HG03175 (cell line): ENCODE measurements around the gene G3BP2.
"Not testable (repeated sequence)": the region's sequence is repeated elsewhere in the genome, so short reads cannot be mapped to it uniquely, and the experiment has no call there.

Source experiments
- ATAC-seq: cut with Tn5 transposase; IDR thresholded peaks from one replicate; pipeline ENCODE4 v1.9.1; 2021; ENCODE audit warnings: mild to moderate bottlenecking, moderate library complexity; ENCODE audit not compliant: unreplicated experiment

G3BP2 gene

GRCh38 chr4:75673027-75673958, at the start of gene G3BP2:
Gene G3BP2 (minus strand): TSS chr4:75673411. CDS start chr4:75662025, 11,386 bp downstream.
- ATAC-seq, result peak; percentile 96

DNA sequence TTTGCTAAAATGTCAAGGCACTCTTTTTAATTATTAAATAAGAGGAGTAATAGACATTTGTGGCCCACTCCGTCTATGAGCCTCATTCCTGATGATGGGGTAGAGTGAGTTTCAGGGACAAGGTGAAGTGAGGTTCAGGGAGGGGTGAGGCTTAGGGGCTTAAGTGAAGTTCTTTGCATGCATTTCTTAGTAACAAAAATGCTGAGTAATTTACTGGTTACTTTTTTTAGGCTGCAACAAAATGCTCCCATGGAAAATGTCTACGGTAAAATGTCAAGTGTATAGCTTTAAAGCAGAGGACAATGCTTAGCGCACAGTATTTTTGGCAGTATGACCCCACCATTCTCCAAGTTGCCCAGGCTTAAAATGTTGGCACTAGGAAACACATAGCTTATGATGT, 49.2 kb upstream of the G3BP2 start:
- ATAC-seq, result no peak

DNA sequence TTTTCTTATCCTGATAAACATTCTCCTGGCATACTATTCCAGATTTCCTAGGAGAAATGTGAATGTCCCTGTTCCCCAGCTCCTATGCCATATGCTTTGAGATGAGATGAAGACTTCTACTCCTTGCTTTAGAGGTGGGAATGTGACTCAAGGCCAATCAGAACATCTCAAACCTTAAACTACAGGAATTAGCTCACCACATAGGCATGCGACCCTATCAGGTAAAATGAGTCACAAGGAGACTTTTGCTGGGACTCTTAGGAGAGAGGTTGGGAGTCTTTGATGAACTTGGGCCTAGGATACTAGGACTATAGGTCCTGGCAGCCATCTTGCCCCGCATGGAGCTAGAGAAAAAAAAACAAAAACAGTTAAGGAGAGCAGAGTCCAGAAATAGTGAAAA, 45.3 kb upstream of the G3BP2 start:
- no peak for ATAC-seq

- no peak for ATAC-seq
These were observed 44.2 kb upstream of the G3BP2 start for GRCh38 chr4:75717408-75717807.

DNA sequence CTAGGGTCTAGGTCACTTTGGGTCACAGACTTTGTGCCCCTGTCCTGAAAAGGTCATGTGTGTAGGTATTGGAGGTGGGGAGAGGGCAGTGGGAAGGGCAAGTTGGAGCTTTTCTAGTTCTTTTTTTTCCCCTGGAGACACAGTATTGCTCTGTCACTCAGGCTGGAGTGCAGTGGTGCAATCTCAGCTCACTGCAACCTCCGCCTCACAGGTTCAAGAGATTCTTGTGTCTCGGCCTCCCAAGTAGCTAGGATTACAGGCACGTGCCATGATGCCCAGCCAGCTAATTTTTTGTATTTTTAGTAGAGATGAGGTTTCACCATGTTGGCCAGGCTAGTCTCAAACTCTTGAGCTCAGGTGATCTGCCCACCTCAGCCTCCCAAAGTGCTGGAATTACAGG, 42.8 kb upstream of the G3BP2 start:
- ATAC-seq, result not testable (repeated sequence)

DNA sequence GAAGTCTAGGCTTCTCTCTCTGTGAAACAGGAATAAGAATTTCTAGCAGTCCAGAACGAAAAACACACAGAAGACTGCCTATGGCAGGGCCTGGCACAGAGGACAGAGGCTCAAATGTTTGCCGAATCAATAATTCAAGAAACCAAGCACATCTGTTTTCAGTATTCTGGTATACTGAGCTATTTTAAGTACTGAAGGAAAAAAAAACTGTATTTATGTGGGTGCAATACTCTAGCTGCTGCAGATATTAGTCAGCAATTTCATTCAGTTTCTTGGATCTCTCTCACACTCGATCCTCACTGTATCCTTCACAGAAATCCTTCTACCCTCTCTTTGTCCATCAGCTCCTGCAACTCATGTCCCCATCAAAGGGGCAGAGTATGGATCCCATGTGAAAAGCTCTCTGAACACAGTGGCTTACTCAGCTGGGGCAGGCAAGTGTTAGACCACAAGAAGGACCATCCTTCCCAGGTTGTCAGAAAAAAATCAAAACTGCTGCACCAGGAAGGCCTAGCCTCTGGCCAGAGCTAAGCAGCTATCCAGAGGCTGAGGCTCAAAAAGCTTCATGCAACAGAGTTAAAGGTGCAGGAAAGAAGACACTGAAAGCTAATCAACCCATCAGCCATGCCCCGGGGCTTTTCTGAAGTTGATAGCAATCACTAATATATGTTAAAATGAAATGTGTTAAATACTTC, 42.0 kb upstream of the G3BP2 start:
- no peak for ATAC-seq

GRCh38 chr4:75714704-75715103, 41.5 kb upstream of the G3BP2 start:
- no peak for ATAC-seq

- no peak for ATAC-seq
These were observed 40.8 kb upstream of the G3BP2 start for GRCh38 chr4:75714011-75714410.

DNA sequence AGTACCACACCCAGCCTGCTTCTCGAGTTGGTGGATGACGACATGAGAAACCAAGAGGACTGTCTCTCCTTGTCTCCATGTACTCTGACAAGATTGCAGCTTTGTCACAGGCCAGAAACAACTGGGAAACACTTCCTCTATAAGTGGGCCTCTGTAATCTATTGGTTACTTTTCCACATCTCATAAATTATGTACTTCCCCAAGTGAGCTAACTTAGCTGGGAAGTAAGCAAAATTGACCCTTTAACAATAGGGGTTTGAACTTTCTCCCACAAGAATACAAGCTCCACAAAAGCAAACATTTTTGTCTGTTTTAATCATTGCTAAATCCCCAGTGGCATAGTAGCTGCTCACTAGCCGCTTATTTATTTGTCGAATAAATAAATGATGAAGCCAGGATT, 37.0 kb upstream of the G3BP2 start:
- no peak for ATAC-seq

DNA sequence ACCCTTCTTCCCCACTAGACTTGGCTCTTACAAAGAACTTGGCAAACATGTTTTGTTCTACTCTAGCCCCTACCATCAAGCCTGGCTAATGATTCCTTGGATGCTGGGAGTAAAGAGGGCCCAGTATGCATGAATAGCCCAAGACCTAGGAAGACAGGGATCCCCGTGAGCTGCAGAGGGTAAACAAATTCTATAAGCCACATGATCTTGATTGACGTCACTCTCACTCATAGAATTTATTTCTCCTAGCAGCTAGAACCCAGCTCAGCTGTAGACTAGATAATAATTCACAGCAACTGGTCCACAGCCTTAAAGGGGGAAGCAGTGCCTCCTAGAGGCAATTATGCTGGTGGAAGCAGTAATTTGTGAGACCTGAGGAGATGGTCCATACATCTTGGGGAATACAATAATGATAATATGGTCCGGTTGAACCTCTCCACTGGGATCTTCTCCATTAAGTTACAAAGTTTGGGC, 35.0 kb upstream of the G3BP2 start:
- peak; percentile 83 for ATAC-seq

DNA sequence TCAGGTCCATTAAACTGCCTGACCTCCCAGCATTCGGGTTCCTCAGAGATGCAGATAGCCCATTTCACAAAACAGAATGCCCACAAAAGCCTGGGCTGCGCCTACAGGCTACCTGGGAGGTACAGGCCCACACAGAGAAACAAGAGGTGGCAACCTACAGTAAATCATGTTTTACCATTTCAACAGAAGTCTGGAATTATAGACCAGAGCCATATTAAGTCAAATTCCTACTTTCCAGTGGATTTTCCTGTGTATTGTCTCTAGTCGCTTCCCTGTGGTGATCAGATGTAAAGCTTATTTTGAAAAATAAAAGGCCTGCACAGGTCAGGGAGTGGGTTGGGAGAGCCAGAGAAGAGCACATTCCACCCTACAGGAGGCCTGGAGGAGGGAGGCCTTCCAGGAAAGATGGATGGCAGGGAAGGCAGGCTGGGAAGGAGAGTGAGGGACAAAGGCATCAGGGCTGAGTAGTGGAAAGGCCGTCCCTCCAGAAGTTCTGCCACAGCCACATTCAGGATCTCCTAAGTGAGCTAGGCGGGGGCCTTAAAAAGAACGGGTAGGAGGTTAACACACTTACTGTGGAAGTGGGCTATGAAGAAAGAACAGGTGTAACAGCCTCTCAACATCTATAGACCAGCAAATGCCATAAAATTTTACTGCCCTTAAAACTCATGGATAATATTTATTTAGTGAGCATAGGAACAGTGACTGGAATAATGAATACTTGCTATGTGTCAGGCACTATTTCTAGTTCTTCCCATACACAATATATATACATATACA, 32.2 kb upstream of the G3BP2 start:
- no peak for ATAC-seq

- no peak for ATAC-seq
These were observed 29.8 kb upstream of the G3BP2 start for GRCh38 chr4:75702919-75703411.

DNA sequence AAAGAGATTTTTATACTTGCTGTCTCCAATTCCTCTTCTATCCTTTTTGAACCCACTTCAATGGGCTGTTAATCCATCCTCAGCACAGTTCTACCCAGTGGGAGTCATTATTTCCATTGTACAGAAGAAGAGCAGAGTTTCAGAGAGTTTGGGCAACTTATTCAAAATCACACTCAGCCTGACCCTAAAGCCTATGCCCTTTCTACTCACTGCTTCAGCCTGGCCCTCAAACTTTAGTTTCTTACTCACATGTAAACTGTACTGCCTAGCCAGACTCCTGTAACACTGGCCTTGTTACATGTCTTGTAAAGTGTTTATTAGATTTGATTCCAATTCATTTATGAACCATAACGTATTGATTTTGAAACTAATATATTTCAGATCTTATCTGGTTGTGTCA, 26.1 kb upstream of the G3BP2 start:
- peak; percentile 14 for ATAC-seq

GRCh38 chr4:75698963-75699228, 25.7 kb upstream of the G3BP2 start:
- peak; percentile 45 for ATAC-seq

DNA sequence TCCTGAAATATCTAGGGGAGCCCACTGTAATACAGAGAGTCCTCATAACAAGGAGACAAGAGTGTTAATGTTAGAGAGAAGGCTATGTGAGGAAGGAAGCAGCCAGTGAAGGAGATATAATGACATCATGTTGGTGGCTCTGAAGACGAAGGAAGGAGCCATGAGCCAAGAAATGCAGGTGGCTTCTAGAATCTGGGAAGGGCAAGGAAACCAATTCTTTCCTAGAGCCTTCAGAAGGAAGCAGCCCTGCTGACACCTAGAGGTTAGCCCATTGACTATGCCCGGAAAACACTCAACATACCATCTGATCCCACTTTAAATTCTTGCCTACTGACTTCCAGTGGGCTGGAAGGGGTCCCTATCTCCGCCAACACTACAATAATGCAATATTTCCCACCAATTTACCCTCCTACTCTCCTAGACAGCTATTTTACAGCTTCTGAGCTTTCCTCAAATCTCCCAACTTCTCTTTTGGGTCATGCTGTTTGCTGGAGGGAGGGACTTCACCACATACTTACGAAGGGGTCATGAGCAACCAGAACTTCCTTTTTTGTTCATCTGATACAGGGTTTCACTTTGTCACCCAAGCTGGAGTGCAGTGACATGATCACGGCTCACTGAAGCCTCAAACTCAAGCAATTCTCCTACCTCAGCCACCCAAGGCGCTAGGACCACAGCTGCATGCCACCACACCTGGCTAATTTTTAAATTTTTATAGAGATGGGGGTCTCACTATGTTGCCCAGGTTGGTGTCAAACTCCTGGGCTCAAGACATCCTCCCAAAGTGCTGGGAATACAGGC, 25.2 kb upstream of the G3BP2 start:
- ATAC-seq, result peak; percentile 93

- ATAC-seq, result no peak
These were observed 23.4 kb upstream of the G3BP2 start for GRCh38 chr4:75696581-75696980.

DNA sequence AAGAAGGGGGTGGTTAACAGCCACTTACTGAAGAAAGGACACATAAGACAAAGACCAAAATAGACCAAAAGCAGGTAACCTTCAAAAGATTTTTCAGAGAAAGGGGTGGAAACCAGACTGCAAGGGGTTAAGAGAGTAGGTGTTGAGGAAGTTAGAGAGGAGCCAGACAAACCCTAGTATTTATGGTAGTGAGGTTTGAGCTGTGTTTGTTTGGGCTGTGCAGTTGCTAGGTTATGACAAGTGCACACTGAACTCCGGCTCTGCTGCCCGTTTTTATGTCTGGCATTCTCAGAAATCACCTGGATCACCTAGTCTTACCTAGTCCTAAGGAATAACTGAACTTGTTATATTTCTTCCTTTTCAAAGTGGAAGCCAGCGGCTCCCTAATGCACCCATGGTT, 22.9 kb upstream of the G3BP2 start:
- peak; percentile 38 for ATAC-seq

DNA sequence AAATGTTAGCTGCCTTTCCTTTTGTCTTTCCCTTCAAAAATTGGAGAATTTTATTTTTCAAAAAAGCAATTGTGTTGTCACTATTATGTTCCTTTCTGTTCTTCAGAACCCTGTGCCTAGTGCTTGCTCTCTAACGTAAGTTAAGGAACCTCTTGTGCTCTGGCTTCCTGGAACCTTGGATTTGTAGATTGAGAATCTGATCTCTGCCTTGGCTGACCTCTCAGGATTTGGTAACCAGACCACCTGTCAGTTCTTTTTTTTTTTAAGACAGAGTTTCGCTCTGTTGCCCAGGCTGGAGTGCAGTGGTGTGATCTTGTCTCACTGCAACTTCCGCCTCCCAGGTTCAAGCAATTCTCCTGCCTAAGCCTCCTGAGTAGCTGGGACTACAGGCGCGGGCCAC, 18.9 kb upstream of the G3BP2 start:
- ATAC-seq, result not testable (repeated sequence)

DNA sequence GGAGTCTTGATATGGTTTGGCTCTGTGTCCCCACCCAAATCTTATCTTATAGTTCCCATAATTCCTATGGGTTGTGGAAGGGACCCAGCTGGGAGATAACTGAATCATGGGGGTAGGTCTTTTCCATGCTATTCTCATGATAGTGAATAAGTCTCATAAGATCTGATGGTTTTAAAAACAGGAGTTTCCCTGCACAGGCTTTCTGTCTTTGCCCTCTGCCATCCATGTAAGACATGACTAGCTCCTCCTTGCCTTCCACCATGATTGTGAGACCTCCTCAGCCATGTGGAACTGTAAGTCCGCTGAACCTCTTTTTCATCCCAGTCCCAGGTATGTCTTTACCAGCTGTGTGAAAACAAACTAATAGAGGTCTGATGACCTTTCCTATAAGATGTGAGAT, 13.9 kb upstream of the G3BP2 start:
- not testable (repeated sequence) for ATAC-seq

DNA sequence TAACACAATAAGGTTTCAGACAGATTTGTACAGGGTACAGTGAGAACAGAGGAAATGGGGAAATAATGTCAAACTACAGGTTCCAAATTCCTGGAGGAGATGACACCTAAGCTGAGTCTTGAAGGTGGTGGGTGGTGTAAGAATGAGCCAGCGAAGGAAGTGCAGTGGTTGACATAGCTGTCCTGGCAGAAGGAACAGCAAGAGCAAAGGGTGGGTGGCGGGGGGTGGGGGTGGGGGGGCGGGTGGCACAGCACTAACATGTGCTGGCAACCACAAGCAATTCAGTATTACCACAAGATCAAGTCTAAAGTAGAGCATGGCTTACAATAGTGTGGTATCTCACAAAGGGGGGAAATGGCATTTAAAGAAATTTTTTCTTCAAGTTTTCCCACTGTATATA, 13.1 kb upstream of the G3BP2 start:
- ATAC-seq, result no peak
